Kidney (tissue), 14 donors: ENCODE results near the gene CACNA1F. TPM values are rescaled to one million over a fixed set of nuclear protein-coding genes. Genes with fewer than 3 reads are reported as not detected.

Experiments
- DNase-seq, 5 donors: peaks; one replicate each; pipeline ENCODE4 v3.0.0-alpha.2; 2013 to 2020
- FAIRE-seq: peaks from 2 replicates; lab custom pipeline; 2012; peaks lifted over from hg19 to GRCh38; lab: Jason Lieb, UNC
- H3K27ac ChIP-seq, 2 donors: one replicate each; pipeline ENCODE4 v1.7.0; 2013; ENCODE audit warnings: low read depth in 2 of 2, low read length in 2 of 2, inconsistent platforms in 1 of 2
- H3K27me3 ChIP-seq: one replicate; pipeline ENCODE4 v1.7.1; 2013; ENCODE audit warnings: low read length, inconsistent platforms; ENCODE audit not compliant: control insufficient read depth, insufficient read depth
- H3K36me3 ChIP-seq, 3 donors: one replicate each; pipeline versions ENCODE4 v1.7.0 to v1.7.1; 2013; ENCODE audit warnings: low read length in 3 of 3, control low read depth in 1 of 3, inconsistent platforms in 1 of 3; ENCODE audit not compliant: insufficient read depth in 3 of 3, control insufficient read depth in 2 of 3
- H3K4me1 ChIP-seq, 3 donors: one replicate each; pipeline versions ENCODE4 v1.7.0 to v1.7.1; 2013; ENCODE audit warnings: low read length in 3 of 3, inconsistent platforms in 1 of 3, low read depth in 1 of 3; ENCODE audit not compliant: control insufficient read depth in 2 of 3, insufficient read depth in 2 of 3
- H3K4me3 ChIP-seq, 3 donors: one replicate each; pipeline versions ENCODE4 v1.7.0 to v1.8.1; 2013; ENCODE audit warnings: low read length in 3 of 3, control low read depth in 1 of 3, inconsistent platforms in 1 of 3
- H3K9ac ChIP-seq, 3 donors: one replicate each; pipeline versions ENCODE4 v1.7.0 to v1.7.1; 2013; ENCODE audit warnings: low read length in 3 of 3, control low read depth in 1 of 3, inconsistent platforms in 1 of 3
- H3K9me3 ChIP-seq, 3 donors: one replicate each; pipeline versions ENCODE4 v1.7.0 to v1.7.1; 2013; ENCODE audit warnings: low read length in 3 of 3, control low read depth in 1 of 3, inconsistent platforms in 1 of 3; ENCODE audit not compliant: control insufficient read depth in 2 of 3, insufficient read depth in 1 of 3
- intact Hi-C: fragments of 100-400 bp; cut with DNase I; formaldehyde crosslinking; loops from one replicate; pipeline ENCODE4 v1.11.1; 2022
- polyA plus RNA-seq: library from polyadenylated mRNA; stranded (reverse); fragments of 350-450 nt; fragmentation: Illumina TruSeq; extraction: RNeasy Lipid Tissue Mini Kit (QIAGEN cat#74804); gene quantifications from one replicate; pipeline ENCODE4 v1.2.3, GENCODE V29; 2014; ENCODE audit warnings: low read depth, low replicate concordance; ENCODE audit not compliant: insufficient read depth
- total RNA-seq: library from RNA; stranded (reverse); fragmentation: NEBNext Ultra II Directional; extraction: Animal tissue kit (Norgen Biotek cat#: 25700); gene quantifications from one replicate; pipeline ENCODE4 v1.2.1, GENCODE V29; 2021
- TF ChIP-seq, protein P1 (sequence below): IDR thresholded peaks from 3 replicates; pipeline ENCODE4 v1.5.1; 2012; ENCODE audit warnings: mild to moderate bottlenecking, moderate library complexity, borderline replicate concordance; ENCODE audit not compliant: insufficient read depth; ENCODE audit errors: extremely low read depth
- donor health status: control.
- donor health status: control.
- donor health status: control.
- donor health status: control.
- donor health status: control.
- donor health status: DM: yes; HTN: yes; CAD: no.
- donor health status: Normal renal cell carcinoma (clear cell type).

Gene CACNA1F
- total and polyA plus RNA-seq, 2 donors from 2014 or later = 0.15 to 0.25 TPM

DNA sequence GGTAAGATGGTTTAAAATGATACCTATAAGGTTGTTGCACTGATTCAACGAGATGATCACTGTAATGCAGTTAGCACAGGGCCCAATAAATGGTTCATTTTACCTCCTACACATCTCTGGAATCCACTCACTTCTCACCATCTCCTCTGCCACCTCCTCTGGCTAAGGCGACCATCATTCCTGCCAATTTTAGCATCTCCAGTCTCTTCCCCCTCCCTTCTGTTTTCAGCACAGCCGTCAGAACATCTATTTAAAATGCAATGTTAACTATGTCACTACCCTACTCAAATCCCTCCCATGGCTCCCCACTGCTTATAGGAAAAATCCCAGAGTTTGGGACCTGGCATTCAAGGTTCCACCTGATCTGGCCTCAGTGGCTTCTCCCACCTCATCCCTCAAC lies 29.6 kb downstream of the CACNA1F start:
- Histone ChIP-seq H3K9ac (no peak overlapping the region), H3K4me3 (no peak overlapping the region), H3K4me1 (no peaks in the 10 kb centered on the region), H3K27me3 (no peaks in the 10 kb centered on the region), H3K36me3 (no peaks in the 10 kb centered on the region), H3K27ac (no peak overlapping the region), H3K9me3 (no peaks in the 10 kb centered on the region)
- intact Hi-C loops = no loop called here
- FAIRE-seq (no peak), DNase-seq (no peak)
- TF ChIP-seq, protein P1, sequence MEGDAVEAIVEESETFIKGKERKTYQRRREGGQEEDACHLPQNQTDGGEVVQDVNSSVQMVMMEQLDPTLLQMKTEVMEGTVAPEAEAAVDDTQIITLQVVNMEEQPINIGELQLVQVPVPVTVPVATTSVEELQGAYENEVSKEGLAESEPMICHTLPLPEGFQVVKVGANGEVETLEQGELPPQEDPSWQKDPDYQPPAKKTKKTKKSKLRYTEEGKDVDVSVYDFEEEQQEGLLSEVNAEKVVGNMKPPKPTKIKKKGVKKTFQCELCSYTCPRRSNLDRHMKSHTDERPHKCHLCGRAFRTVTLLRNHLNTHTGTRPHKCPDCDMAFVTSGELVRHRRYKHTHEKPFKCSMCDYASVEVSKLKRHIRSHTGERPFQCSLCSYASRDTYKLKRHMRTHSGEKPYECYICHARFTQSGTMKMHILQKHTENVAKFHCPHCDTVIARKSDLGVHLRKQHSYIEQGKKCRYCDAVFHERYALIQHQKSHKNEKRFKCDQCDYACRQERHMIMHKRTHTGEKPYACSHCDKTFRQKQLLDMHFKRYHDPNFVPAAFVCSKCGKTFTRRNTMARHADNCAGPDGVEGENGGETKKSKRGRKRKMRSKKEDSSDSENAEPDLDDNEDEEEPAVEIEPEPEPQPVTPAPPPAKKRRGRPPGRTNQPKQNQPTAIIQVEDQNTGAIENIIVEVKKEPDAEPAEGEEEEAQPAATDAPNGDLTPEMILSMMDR = no peak

DNA sequence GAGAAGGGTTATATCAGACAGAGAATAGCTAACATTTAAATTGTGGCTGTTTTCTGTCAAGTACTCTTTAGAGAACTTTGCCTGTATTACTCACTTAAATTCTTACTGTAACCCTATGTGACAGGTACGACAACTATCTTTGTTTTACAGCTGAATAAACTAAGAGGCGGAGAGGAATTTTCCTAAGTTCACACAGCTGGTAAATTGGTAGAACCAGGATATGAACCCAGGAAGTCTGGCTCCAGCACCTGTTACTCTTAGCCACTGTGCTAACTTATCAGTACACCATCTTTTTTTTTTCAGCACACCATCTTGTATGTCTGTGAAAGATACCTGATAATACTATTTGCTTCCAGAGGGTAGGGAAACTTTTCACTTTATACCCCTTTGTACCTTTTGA lies 31.1 kb downstream of the CACNA1F start:
- H3K9me3 ChIP-seq = no peaks in the 10 kb centered on the region
- TF ChIP-seq, protein P1 = no peak
- intact Hi-C loops = no loop called here
- FAIRE-seq = no peak
- no peaks in the 10 kb centered on the region for H3K27me3 ChIP-seq
- H3K9ac ChIP-seq = no peak overlapping the region
- no peak overlapping the region for H3K4me3 ChIP-seq
- DNase-seq = no peak
- H3K36me3 ChIP-seq = no peaks in the 10 kb centered on the region
- H3K4me1 ChIP-seq = no peaks in the 10 kb centered on the region
- H3K27ac ChIP-seq = no peak overlapping the region

DNA sequence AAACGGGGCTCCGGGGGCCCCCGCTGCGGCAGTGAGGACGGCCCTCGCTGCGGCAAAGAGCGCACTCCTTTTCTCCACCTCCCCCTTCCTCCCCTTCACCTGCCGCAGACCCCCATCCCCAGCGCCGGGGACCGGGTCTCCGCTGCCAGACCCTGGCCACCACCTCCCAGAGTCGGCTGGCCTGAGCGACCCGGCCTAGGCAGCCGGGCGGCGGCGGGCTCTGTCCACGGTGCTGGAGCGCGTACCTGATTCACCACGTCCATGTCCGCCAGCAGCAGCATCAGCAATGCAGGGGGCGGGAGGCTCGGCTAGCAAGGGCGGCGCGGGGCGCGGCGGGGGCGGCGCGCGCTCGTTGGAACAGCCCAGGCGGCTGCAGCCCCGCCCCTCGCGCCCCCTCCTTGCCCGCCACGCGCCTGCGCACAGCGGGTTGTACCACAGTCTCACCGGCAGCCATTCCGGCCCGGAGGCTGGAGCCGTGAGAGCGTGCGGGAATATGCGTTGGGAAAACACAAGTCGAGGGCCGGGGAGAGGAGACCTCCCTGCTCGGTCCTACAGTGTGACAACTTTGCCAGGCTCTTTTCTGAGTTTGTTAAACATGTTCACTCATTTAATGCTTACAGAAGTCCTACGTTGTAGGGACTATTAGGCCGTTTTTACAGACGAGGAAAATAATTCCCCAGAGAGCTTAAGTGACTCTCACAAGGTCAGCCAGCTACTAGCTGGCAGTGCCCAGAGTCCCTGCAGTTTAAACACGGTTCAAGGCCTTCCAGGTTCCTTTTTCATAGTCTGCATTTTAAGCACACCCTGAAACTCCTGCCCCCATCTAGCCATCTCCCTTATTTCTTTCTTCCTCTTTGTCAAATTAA lies 33.0 kb downstream of the CACNA1F start, which contains the start of gene SYP:
SYP (minus strand) TSS at position 288 of the 866 bp plus-strand sequence; CDS start at position 281, 7 bp downstream.
- Histone ChIP-seq H3K27me3 (no peaks in the 10 kb centered on the region), H3K9me3 (no peaks in the 10 kb centered on the region), H3K4me1 (no peaks in the 10 kb centered on the region), H3K4me3 (peak within 1 kb of the TSS; percentile 51 to 55 (median 53)), H3K9ac (peak within 1 kb of the TSS in 2 of 3 donors; percentile 4 to 44), H3K27ac (peak within 1 kb of the TSS in 1 of 2 donors; percentile 11), H3K36me3 (no peaks in the 10 kb centered on the region)
- peak; percentile 86 to 96 (median 92) for DNase-seq
- intact Hi-C loops = no loop called here
- no peak for FAIRE-seq
- TF ChIP-seq, protein P1 = no peak
